Pancreas (tissue), 10 donors: ENCODE results near the gene OSBPL1A. TPM values are rescaled to one million over a fixed set of nuclear protein-coding genes. Genes with fewer than 3 reads are reported as not detected.

ENCODE experiments used
- ATAC-seq, 4 donors: fragments of 200-7000 bp; cut with Tn5 transposase; one replicate each; pipeline versions ENCODE4 v1.8.0 to v1.9.1; 2020; ENCODE audit warnings: mild to moderate bottlenecking in 4 of 4, moderate library complexity in 4 of 4
- DNase-seq, 6 donors: peaks; one replicate each; pipeline ENCODE4 v3.0.0-alpha.2; 2020
- FAIRE-seq: peaks from 2 replicates; lab custom pipeline; 2012; peaks lifted over from hg19 to GRCh38; lab: Jason Lieb, UNC
- H3K27ac ChIP-seq, 4 donors: fragments of 200-600 bp; sonication (generic); 1 replicate in 3 of 4; 2 replicates in 1 of 4; pipeline versions ENCODE4 v1.5.0 to v1.8.0; 2020
- H3K27me3 ChIP-seq, 4 donors: fragments of 200-600 bp; one replicate each; pipeline ENCODE4 v1.8.0; 2021
- H3K36me3 ChIP-seq, 3 donors: fragments of 200-600 bp; sonication (generic) in 1 of 3; one replicate each; pipeline versions ENCODE4 v1.5.0 to v1.8.0; 2020 to 2021
- H3K4me1 ChIP-seq, 3 donors: fragments of 200-600 bp; one replicate each; pipeline ENCODE4 v1.8.0; 2021
- H3K4me3 ChIP-seq, 4 donors: fragments of 200-600 bp; sonication (generic) in 2 of 4; one replicate each; pipeline versions ENCODE4 v1.5.0 to v1.8.0; 2020 to 2021
- H3K9me3 ChIP-seq, 4 donors: fragments of 200-600 bp; one replicate each; pipeline ENCODE4 v1.8.0; 2021
- WGBS, 2 donors: extraction: QIAGEN DNeasy Blood & Tissue Kit; methylation state at CpG; one replicate each; pipeline ENCODE4 v1.1.7; 2013; 5-methylcytosine and 5-hydroxymethylcytosine counted together
- intact Hi-C, 3 donors: fragments of 100-400 bp; cut with DNase I; formaldehyde crosslinking; loops; one replicate each; pipeline versions ENCODE4 v1.11.1 to v1.14.2; 2022
- polyA plus RNA-seq, 2 donors: library from polyadenylated mRNA; stranded (reverse); fragments of 200-250 nt; gene quantifications; one replicate each; pipeline ENCODE4 v1.2.3, GENCODE V29; 2013
- total RNA-seq, 6 donors: library from RNA; stranded (reverse); fragmentation: NEBNext Ultra II Directional in 4 of 6; extraction: Animal tissue kit (Norgen Biotek cat#: 25700) in 4 of 6; gene quantifications; one replicate each; pipeline versions ENCODE4 v1.2.1 to v1.2.4, GENCODE V29; 2021 to 2023
- TF ChIP-seq, protein P1 (sequence below), 4 donors: fragments of 200-600 bp; sonication (generic) in 3 of 4; IDR thresholded peaks; one replicate each; pipeline versions ENCODE4 v1.5.0 to v1.8.0; 2021; ENCODE audit warnings: antibody characterized with exemption in 4 of 4
- donor health status: healthy with polysubstance abuse.
- donor health status: DM: no; HTN: no; CAD: no; lungs with moderate emphysema.
- donor health status: DM: no; HTN: no; CAD: no.
- donor health status: control.
- donor health status: control.
- donor health status: Bipolar disorder and iron deficiency.
- donor health status: DM: yes; HTN: yes; CAD: no.
- donor health status: DM: no; HTN: no; CAD: no.
- donor health status: DM: no; HTN: no; CAD: no.
- donor health status: DM: yes; HTN: yes; CAD: no.

OSBPL1A gene
- total and polyA plus RNA-seq, 8 donors = 5.8 to 17.9 (median 10.8) TPM

DNA sequence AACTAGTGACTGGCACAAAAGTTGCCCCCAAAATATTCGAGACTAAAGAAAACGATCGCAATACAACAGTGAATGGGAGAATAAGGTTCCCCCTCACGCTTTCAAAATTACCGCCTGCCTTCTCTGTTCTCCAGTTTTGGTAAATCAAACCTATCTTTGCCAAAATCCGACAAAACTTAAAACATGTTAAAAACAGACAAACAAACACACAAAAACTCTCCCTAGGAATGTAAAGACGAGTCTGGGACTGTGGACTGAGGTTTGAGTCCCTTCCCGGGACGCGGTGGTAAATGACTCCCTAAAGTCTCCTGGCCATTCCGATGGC lies 28.4 kb upstream of the OSBPL1A start:
- Histone ChIP-seq H3K36me3 (no peaks in the 10 kb centered on the region), H3K27ac (peak overlapping the region; percentile 65 to 86 (median 70)), H3K4me3 (peak overlapping the region; percentile 62 to 94 (median 89)), H3K9me3 (no peaks in the 10 kb centered on the region), H3K27me3 (peaks cover 0 to 13% (median 2%) of the 10 kb centered on the region in 4 donors), H3K4me1 (no peaks in the 10 kb centered on the region)
- TF ChIP-seq, protein P1, sequence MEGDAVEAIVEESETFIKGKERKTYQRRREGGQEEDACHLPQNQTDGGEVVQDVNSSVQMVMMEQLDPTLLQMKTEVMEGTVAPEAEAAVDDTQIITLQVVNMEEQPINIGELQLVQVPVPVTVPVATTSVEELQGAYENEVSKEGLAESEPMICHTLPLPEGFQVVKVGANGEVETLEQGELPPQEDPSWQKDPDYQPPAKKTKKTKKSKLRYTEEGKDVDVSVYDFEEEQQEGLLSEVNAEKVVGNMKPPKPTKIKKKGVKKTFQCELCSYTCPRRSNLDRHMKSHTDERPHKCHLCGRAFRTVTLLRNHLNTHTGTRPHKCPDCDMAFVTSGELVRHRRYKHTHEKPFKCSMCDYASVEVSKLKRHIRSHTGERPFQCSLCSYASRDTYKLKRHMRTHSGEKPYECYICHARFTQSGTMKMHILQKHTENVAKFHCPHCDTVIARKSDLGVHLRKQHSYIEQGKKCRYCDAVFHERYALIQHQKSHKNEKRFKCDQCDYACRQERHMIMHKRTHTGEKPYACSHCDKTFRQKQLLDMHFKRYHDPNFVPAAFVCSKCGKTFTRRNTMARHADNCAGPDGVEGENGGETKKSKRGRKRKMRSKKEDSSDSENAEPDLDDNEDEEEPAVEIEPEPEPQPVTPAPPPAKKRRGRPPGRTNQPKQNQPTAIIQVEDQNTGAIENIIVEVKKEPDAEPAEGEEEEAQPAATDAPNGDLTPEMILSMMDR (IDR thresholded peaks at IDR 0.05) = no peak
- intact Hi-C loops = no loop called here
- ATAC-seq = no peak
- no peak for DNase-seq
- 34 to 36% methylated on average over 11 of the region's 11 CpGs for WGBS, 2 donors
- no peak for FAIRE-seq

DNA sequence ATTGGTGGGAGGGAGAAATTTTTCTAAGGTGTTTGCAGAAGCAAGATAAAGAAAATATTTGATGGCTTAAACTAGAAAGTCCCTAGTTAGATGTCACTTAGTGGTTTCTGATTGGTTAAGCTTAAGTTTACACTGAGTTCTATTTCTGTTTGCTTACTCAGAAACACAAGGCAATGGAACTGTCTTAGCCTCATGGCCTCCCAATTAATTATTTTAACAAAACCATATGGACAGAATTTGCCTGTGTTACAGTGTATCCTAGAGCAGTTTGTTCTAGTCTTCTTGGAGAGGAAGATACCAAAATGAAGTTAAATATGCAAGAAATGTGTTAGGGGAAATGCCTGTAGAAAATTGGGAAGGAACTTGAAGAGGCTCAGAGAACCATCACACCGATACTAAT lies 24.2 kb upstream of the OSBPL1A start:
- DNase-seq = no peak
- no peak overlapping the region for H3K27ac ChIP-seq
- no peaks in the 10 kb centered on the region for H3K9me3 ChIP-seq
- peaks cover 0 to 21% (median 2%) of the 10 kb centered on the region in 4 donors for H3K27me3 ChIP-seq
- 71 to 73% methylated on average over 1 of the region's 1 CpG for WGBS, 2 donors
- TF ChIP-seq, protein P1 (IDR thresholded peaks at IDR 0.05) = no peak
- no peaks in the 10 kb centered on the region for H3K36me3 ChIP-seq
- no peaks in the 10 kb centered on the region for H3K4me1 ChIP-seq
- no peak overlapping the region for H3K4me3 ChIP-seq
- ATAC-seq = no peak
- FAIRE-seq = no peak
- intact Hi-C loops = no loop called here

- H3K4me3 ChIP-seq = no peak overlapping the region
- H3K36me3 ChIP-seq = no peaks in the 10 kb centered on the region
- intact Hi-C loops = no loop called here
- no peaks in the 10 kb centered on the region for H3K9me3 ChIP-seq
- peaks cover 0 to 21% (median under 1%) of the 10 kb centered on the region in 4 donors for H3K27me3 ChIP-seq
- no peak for ATAC-seq
- no peak for DNase-seq
- no peaks in the 10 kb centered on the region for H3K4me1 ChIP-seq
- 69 to 76% methylated on average over 4 of the region's 4 CpGs for WGBS, 2 donors
- TF ChIP-seq, protein P1 (IDR thresholded peaks at IDR 0.05) = no peak
- H3K27ac ChIP-seq = no peak overlapping the region
- no peak for FAIRE-seq
These were observed 22.9 kb upstream of the OSBPL1A start for GRCh38 chr18:24420551-24420950.

DNA sequence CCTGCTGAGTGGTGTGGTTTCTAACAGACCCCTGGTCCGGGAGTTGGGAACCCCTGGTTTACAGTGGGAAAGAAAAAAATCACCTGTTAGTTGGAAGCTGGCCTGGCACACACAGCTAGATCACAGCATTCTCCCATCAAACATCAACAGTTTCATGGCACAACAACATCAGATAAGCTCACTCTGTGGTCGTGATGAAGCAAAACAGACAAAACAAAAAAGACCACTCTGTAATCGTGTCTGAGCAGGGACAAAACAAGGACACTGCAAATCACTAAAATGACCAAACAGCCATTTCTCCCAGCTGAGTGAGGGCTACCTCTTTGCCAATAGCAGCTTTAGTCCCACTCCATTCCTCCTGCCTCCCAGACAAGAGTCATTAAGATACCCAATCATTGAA lies 19.9 kb upstream of the OSBPL1A start:
- no peaks in the 10 kb centered on the region for H3K4me1 ChIP-seq
- TF ChIP-seq, protein P1 (IDR thresholded peaks at IDR 0.05) = no peak
- no peaks in the 10 kb centered on the region for H3K36me3 ChIP-seq
- H3K4me3 ChIP-seq = no peak overlapping the region
- peaks cover 0 to 18% (median 0%) of the 10 kb centered on the region in 4 donors for H3K27me3 ChIP-seq
- intact Hi-C loops = no loop called here
- no peak overlapping the region for H3K27ac ChIP-seq
- H3K9me3 ChIP-seq = no peaks in the 10 kb centered on the region
- FAIRE-seq (no peak), DNase-seq (no peak), ATAC-seq (no peak)
- WGBS, 2 donors = 32 to 37% methylated on average over 3 of the region's 3 CpGs

DNA sequence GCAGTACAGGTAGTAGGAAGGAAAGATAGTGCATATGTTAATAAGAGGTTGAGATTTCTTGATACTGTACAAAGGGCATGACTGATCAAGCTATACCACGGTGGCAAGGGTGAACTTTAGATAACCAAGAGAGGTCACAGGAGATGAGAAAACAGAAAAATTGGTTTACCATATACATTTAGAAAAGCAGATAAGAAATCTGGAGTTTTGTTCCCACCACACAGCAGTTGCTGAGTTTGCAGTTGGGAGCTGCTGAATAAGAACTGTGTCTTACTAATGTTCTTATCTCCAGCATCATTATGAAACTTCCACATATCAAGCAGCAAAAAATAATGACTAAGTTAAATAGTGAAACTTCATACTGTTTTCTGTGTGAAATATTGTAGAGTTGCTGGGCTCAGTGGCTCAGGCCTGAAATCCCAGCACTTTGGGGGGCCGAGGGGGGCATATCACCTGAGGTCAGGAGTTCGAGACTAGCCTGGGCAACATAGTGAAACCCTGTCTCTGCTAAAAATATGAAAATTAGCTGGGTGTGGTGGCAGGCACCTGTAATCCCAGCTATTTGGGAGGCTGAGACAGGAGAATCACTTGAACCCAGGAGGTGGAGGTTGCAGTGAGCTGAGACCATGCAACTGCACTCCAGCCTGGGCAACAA lies 16.9 kb upstream of the OSBPL1A start:
- FAIRE-seq (no peak), DNase-seq (no peak), ATAC-seq (no peak)
- Histone ChIP-seq H3K4me3 (no peak overlapping the region), H3K4me1 (no peaks in the 10 kb centered on the region), H3K27me3 (peaks cover 0 to 13% (median 0%) of the 10 kb centered on the region in 4 donors), H3K27ac (no peak overlapping the region), H3K9me3 (no peaks in the 10 kb centered on the region), H3K36me3 (no peaks in the 10 kb centered on the region)
- 67 to 74% methylated on average over 3 of the region's 3 CpGs for WGBS, 2 donors
- intact Hi-C loops = no loop called here
- TF ChIP-seq, protein P1 (IDR thresholded peaks at IDR 0.05) = no peak
